IMR-90 (cell line): ENCODE results near the gene URM1. TPM values are rescaled to one million over a fixed set of nuclear protein-coding genes. Genes with fewer than 3 reads are reported as not detected.

Source experiments
- ATAC-seq: fragments of 200-7000 bp; cut with Tn5 transposase; 2 replicates; pipeline ENCODE4 v1.9.1; 2020; ENCODE audit warnings: low read depth, mild to moderate bottlenecking, moderate library complexity
- BruUV-seq: library from RNA; stranded (reverse); fragments of 400-500 nt; replicated peaks from 2 replicates; lab custom pipeline; 2021; lab: Mats Ljungman, UMichigan
- CTCF ChIA-PET: fragments of 300-600 bp; formaldehyde crosslinking; extraction: SDS; loops from one replicate; lab custom pipeline; 2021; ENCODE audit warnings: antibody characterized with exemption; lab: Yijun Ruan, JAX
- POLR2A ChIA-PET: fragments of 300-600 bp; sonication (Branson Sonifier 250); formaldehyde crosslinking; loops from one replicate; lab custom pipeline; 2022; ENCODE audit warnings: antibody characterized with exemption; ENCODE audit not compliant: unreplicated experiment; lab: Charles Lee
- DNase-seq: peaks from one replicate; pipeline ENCODE4 v3.0.0; 2013
- H2AFZ ChIP-seq: replicated peaks from 2 replicates; pipeline ENCODE3; 2013; ENCODE audit warnings: low read length, mild to moderate bottlenecking; ENCODE audit not compliant: poor library complexity
- H2AK5ac ChIP-seq: 2 replicates; pipeline ENCODE4 v1.6.1; 2013; ENCODE audit warnings: low read depth, low read length, inconsistent platforms
- H2AK9ac ChIP-seq: replicated peaks from 2 replicates; pipeline ENCODE3; 2013; ENCODE audit warnings: mild to moderate bottlenecking, low read depth, low read length, moderate library complexity; ENCODE audit not compliant: poor library complexity
- H2BK120ac ChIP-seq: 2 replicates; pipeline ENCODE4 v1.6.1; 2013; ENCODE audit warnings: low read depth, low read length, inconsistent platforms
- H2BK15ac ChIP-seq: 3 replicates; pipeline ENCODE4 v1.6.1; 2013; ENCODE audit warnings: low read depth, low read length, inconsistent platforms
- H2BK20ac ChIP-seq: 2 replicates; pipeline ENCODE4 v1.6.1; 2013; ENCODE audit warnings: low read depth, mild to moderate bottlenecking, inconsistent platforms, low read length, moderate library complexity
- H2BK5ac ChIP-seq: 2 replicates; pipeline ENCODE4 v1.6.1; 2013; ENCODE audit warnings: mild to moderate bottlenecking, low read depth, low read length, inconsistent platforms; ENCODE audit not compliant: poor library complexity, severe bottlenecking
- H3K14ac ChIP-seq: replicated peaks from 2 replicates; pipeline ENCODE4 v1.6.1; 2013; ENCODE audit warnings: low read depth, low read length, inconsistent platforms
- H3K18ac ChIP-seq: 2 replicates; pipeline ENCODE4 v1.6.1; 2013; ENCODE audit warnings: low read depth, low read length, control low read depth
- H3K23ac ChIP-seq: 2 replicates; pipeline ENCODE4 v1.6.1; 2013; ENCODE audit warnings: low read depth, low read length, inconsistent platforms
- H3K27ac ChIP-seq: 2 replicates; pipeline ENCODE4 v1.5.1; 2013; ENCODE audit warnings: mild to moderate bottlenecking, control low read depth, low read length; ENCODE audit not compliant: insufficient read depth
- H3K27me3 ChIP-seq: 2 replicates; pipeline ENCODE4 v1.6.1; 2013; ENCODE audit warnings: low read length; ENCODE audit not compliant: control insufficient read depth, insufficient read depth
- H3K36me3 ChIP-seq: 2 replicates; pipeline ENCODE4 v1.6.1; 2013; ENCODE audit warnings: low read length, mixed read lengths; ENCODE audit not compliant: control insufficient read depth, insufficient read depth
- H3K4ac ChIP-seq: 2 replicates; pipeline ENCODE4 v1.6.1; 2013; ENCODE audit warnings: low read depth, low read length, inconsistent platforms
- H3K4me1 ChIP-seq: 2 replicates; pipeline ENCODE4 v1.6.1; 2013; ENCODE audit warnings: low read length, mixed read lengths; ENCODE audit not compliant: control insufficient read depth, insufficient read depth
- H3K4me2 ChIP-seq: 2 replicates; pipeline ENCODE4 v1.6.1; 2013; ENCODE audit warnings: low read depth, mild to moderate bottlenecking, control low read depth, low read length, moderate library complexity
- H3K4me3 ChIP-seq: 2 replicates; pipeline ENCODE4 v1.5.1; 2013; ENCODE audit warnings: low read depth, mild to moderate bottlenecking, control low read depth, low read length, moderate library complexity; ENCODE audit not compliant: insufficient read depth
- H3K56ac ChIP-seq: 2 replicates; pipeline ENCODE4 v1.6.1; 2013; ENCODE audit warnings: low read length, inconsistent platforms; ENCODE audit not compliant: insufficient read depth; ENCODE audit errors: extremely low read depth
- H3K79me1 ChIP-seq, 2 experiments: 2 replicates each; pipeline ENCODE4 v1.6.1; 2013; ENCODE audit warnings: low read length in 2 of 2, inconsistent platforms in 1 of 2, low read depth in 1 of 2
- H3K9ac ChIP-seq: 2 replicates; pipeline ENCODE4 v1.6.1; 2013; ENCODE audit warnings: low read depth, low read length, control low read depth
- H3K9me1 ChIP-seq: 2 replicates; pipeline ENCODE4 v1.6.1; 2013; ENCODE audit warnings: low read length, inconsistent platforms; ENCODE audit not compliant: insufficient read depth
- H3K9me3 ChIP-seq: 2 replicates; pipeline ENCODE4 v1.6.1; 2013; ENCODE audit warnings: low read length; ENCODE audit not compliant: control insufficient read depth, insufficient read depth
- H4K20me1 ChIP-seq: 2 replicates; pipeline ENCODE4 v1.6.1; 2013; ENCODE audit warnings: low read length, inconsistent platforms; ENCODE audit not compliant: insufficient read depth
- H4K5ac ChIP-seq: 2 replicates; pipeline ENCODE4 v1.6.1; 2013; ENCODE audit warnings: mild to moderate bottlenecking, low read depth, low read length, control low read depth
- H4K8ac ChIP-seq, 2 experiments: 2 replicates each; pipeline ENCODE4 v1.6.1; 2013; ENCODE audit warnings: low read depth in 2 of 2, low read length in 2 of 2, control low read depth in 1 of 2, inconsistent platforms in 1 of 2
- H4K91ac ChIP-seq: 2 replicates; pipeline ENCODE4 v1.6.1; 2013; ENCODE audit warnings: low read depth, low read length, inconsistent platforms; ENCODE audit not compliant: insufficient read depth
- MAZ ChIP-seq: IDR thresholded peaks from 2 replicates; pipeline ENCODE4 v1.6.1; 2012; ENCODE audit warnings: low read depth, mild to moderate bottlenecking, low read length, improper control_type of control experiment, moderate library complexity, borderline replicate concordance
- NFE2L2 ChIP-seq: fragments of 150-350 bp; IDR thresholded peaks from 2 replicates; pipeline ENCODE4 v1.6.1; 2016; ENCODE audit warnings: low read depth, mild to moderate bottlenecking, low read length
- POLR2A ChIP-seq: IDR thresholded peaks from 2 replicates; pipeline ENCODE4 v1.6.1; 2012; ENCODE audit warnings: mild to moderate bottlenecking, low read depth, low read length
- RCOR1 ChIP-seq: IDR thresholded peaks from 2 replicates; pipeline ENCODE4 v1.6.1; 2012; ENCODE audit warnings: mild to moderate bottlenecking, low read length, improper control_type of control experiment; ENCODE audit not compliant: insufficient replicate concordance
- WGBS, 2 experiments: methylation state at CpG; one replicate each; pipeline versions ENCODE4 v1.1.5 to v1.1.7; 2013; ENCODE audit warnings: missing lambda C conversion rate in 2 of 2; ENCODE audit not compliant: insufficient read length in 1 of 2; ENCODE audit errors: extremely low coverage in 2 of 2; 5-methylcytosine and 5-hydroxymethylcytosine counted together
- dilution Hi-C: fragments of 300-500 bp; cut with HindIII; formaldehyde crosslinking; loops from one replicate; pipeline ENCODE4 v1.14.3; 2018; ENCODE audit warnings: low sequenced_read_pairs; ENCODE audit not compliant: unreplicated experiment
- in situ Hi-C: fragments of 300-500 bp; cut with MboI; formaldehyde crosslinking; loops from 3 replicates; pipeline ENCODE4 v1.14.3; 2019; ENCODE audit warnings: low sequenced_read_pairs, inconsistent platforms, mixed read lengths
- intact Hi-C: fragments of 100-400 bp; cut with micrococcal nuclease; formaldehyde crosslinking; loops from 2 replicates; pipeline ENCODE4 v1.10.0; 2022
- microRNA-seq, 2 experiments: library from miRNA; stranded (forward) in 1 of 2; unstranded in 1 of 2; fragments of 10-50 nt in 1 of 2; fragments of <30 nt in 1 of 2; gene quantifications in 1 of 2; microRNA quantifications in 1 of 2; one replicate each; pipeline versions ENCODE3 to v1.1.0; 2013 to 2020; ENCODE audit not compliant: insufficient read depth in 1 of 2, insufficient read length in 1 of 2, unreplicated experiment in 1 of 2
- polyA plus RNA-seq, 3 experiments: library from polyadenylated mRNA; depleted of rRNA; stranded (reverse); fragments of >200 nt; gene quantifications; 2 replicates each; pipeline ENCODE4 v1.2.3, GENCODE V29; 2012; ENCODE audit warnings: low replicate concordance in 1 of 3
- total RNA-seq: library from RNA; depleted of rRNA; stranded (reverse); fragments of >200 nt; gene quantifications from 2 replicates; pipeline ENCODE4 v1.2.3, GENCODE V29; 2012; rRNA removed
- TF ChIP-seq, protein P1 (sequence below): fragments of 150-350 bp; IDR thresholded peaks from 2 replicates; pipeline ENCODE4 v1.6.1; 2016; ENCODE audit warnings: low read depth, mild to moderate bottlenecking, low read length, moderate library complexity, borderline replicate concordance

Gene URM1
- total and polyA plus RNA-seq, 2 of the 4 experiments (the other 2 are of a cell fraction), result 33.2 to 66.9 TPM

DNA sequence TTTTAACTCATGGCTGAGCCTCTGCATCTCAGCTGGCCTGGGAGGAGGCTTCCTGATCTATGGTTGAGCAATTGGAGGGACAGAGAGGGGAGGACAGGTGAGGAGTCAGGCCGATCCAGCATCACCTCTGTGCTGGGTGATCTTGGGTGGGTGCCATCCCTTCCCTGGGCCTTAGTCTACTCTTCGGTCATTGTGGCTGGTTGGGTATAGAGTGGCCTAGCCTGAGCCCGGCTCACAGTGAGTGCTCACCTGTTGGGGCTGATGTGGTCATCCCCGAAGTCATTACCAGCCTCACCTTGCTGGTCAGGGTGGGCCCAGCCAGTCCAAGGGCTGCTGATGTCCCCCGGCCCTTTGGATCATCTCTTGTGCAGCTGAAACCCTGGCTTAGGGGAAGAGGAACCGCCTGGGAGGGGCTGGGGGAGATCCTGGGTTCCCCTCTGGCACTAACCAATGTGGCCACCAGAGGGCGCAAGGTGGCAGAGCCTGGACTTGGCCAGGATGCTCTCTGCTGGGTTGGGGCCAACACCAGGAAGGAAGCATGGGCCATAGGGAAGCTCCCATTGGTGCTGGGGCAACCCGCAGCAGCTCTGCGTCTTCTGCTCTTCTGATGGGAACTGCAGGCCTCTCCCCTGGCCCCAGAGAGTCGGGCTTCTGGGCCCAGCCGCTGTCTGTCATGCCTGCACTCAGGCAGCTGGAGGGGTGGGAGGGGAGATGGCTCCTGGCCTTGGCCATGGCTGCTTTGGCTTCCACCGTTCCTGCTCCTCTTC is 67.4 kb downstream of the URM1 start (continued):
- TF ChIP-seq MAZ, result no peak; the same call in 1 of the 2 replicates
- no peak for TF ChIP-seq NFE2L2

DNA sequence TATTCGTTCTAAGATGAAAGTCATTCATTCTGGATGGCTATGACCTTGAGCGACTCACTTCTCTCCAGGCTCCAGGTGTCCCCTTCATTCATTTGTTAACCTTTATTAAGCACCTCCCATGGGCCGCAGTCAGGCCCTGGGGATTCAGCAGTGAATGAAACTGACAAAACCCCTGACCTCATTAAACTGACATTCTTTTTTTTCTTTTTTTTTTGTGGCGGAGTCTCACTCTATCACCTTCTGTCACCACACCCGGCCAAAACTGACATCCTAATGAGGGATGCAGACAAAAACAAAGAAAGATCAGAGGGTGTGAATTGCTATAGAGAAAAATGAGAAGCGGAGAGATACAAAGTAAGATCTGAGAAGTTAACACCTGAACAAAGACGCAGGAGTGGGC is 68.1 kb downstream of the URM1 start:
- Histone ChIP-seq H3K23ac (no peak overlapping the region), H3K79me1 (no peaks in the 10 kb centered on the region; a peak in 1 of 4 replicates), H3K9me3 (no peaks in the 10 kb centered on the region), H3K56ac (no peak overlapping the region), H4K8ac (no peak overlapping the region), H3K4ac (no peak overlapping the region), H3K27ac (no peak overlapping the region), H3K18ac (no peak overlapping the region), H3K36me3 (peaks cover 8% of the 10 kb centered on the region; the same call in 1 of the 2 replicates), H4K91ac (no peak overlapping the region), H2AK5ac (0 out of 2 replicates have a peak overlapping the region, but pooled peaks have one; percentile 9), H3K4me1 (no peaks in the 10 kb centered on the region), H2BK5ac (no peak overlapping the region), H3K9ac (no peak overlapping the region), H2AFZ (no peak overlapping the region), H4K20me1 (no peaks in the 10 kb centered on the region), H2BK120ac (no peak overlapping the region), H2BK20ac (no peak overlapping the region), H2AK9ac (no peak overlapping the region), H3K9me1 (peaks cover 5% of the 10 kb centered on the region; the same call in 1 of the 2 replicates), H3K4me3 (no peak overlapping the region), H4K5ac (no peak overlapping the region), H3K4me2 (no peak overlapping the region), H3K27me3 (no peaks in the 10 kb centered on the region), H3K14ac (no peak overlapping the region), H2BK15ac (no peak overlapping the region)
- ChIA-PET CTCF (interaction anchor here (0.7 to 2.7 kb wide), 5 partner anchors 8 to 77 kb away, joined by 3 to 16 read pairs (median 4); partner anchors contain the start of genes CERCAM and URM1), POLR2A (no interaction called here)
- no TSS peak for BruUV-seq
- TF ChIP-seq POLR2A (no peak), RCOR1 (no peak)
- TF ChIP-seq, protein P1, sequence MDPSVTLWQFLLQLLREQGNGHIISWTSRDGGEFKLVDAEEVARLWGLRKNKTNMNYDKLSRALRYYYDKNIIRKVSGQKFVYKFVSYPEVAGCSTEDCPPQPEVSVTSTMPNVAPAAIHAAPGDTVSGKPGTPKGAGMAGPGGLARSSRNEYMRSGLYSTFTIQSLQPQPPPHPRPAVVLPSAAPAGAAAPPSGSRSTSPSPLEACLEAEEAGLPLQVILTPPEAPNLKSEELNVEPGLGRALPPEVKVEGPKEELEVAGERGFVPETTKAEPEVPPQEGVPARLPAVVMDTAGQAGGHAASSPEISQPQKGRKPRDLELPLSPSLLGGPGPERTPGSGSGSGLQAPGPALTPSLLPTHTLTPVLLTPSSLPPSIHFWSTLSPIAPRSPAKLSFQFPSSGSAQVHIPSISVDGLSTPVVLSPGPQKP, result no peak
- in situ Hi-C loops, result no loop called here
- intact Hi-C loops, result no loop called here
- no peak for DNase-seq
- dilution Hi-C loops, result no loop called here
- WGBS, 2 experiments, result 80% methylated on average over 1 of the region's 7 CpGs; no CpG with 5 or more reads in 1 of the 2 experiments
- ATAC-seq, result no peak

Small RNAs within 50 kb of the gene (microRNA-seq; reads per million reads assigned to microRNA genes)
- not detected for gene MIR219B (ENCODE audit: unreplicated experiment)

Other genes starting within 250 kb of the URM1 start
- 90.3 and 107 TPM in 2 replicates for gene PTGES2, start 243.6 kb upstream of the URM1 start, total RNA-seq
- 99.2 and 100 TPM in 2 replicates for gene PTGES2, start 243.6 kb upstream of the URM1 start, polyA plus RNA-seq (2012; rRNA removed)
- not detected in 2 replicates for gene LCN2, start 221.9 kb upstream of the URM1 start, total RNA-seq
- gene LCN2, start 221.9 kb upstream of the URM1 start, polyA plus RNA-seq (2012; rRNA removed), result not detected in 2 replicates
- gene BBLN, start 211.1 kb upstream of the URM1 start, total RNA-seq, result 25.1 and 27.5 TPM in 2 replicates
- 103 and 146 TPM in 2 replicates for gene BBLN, start 211.1 kb upstream of the URM1 start, polyA plus RNA-seq (2012; rRNA removed)
- 13.8 and 20.6 TPM in 2 replicates for gene CIZ1, start 179.8 kb upstream of the URM1 start, total RNA-seq
- gene CIZ1, start 179.8 kb upstream of the URM1 start, polyA plus RNA-seq (2012; rRNA removed), result 51.9 and 54.4 TPM in 2 replicates
- gene DNM1, start 168.0 kb upstream of the URM1 start, total RNA-seq, result 11.4 and 13.6 TPM in 2 replicates
- gene DNM1, start 168.0 kb upstream of the URM1 start, polyA plus RNA-seq (2012; rRNA removed), result 17.7 and 19.3 TPM in 2 replicates
- 118 TPM in 2 replicates for gene GOLGA2, start 95.4 kb upstream of the URM1 start, total RNA-seq
- 124 and 146 TPM in 2 replicates for gene GOLGA2, start 95.4 kb upstream of the URM1 start, polyA plus RNA-seq (2012; rRNA removed)
- 37.5 and 38.9 TPM in 2 replicates for gene SWI5, start 95.1 kb upstream of the URM1 start, total RNA-seq
- gene SWI5, start 95.1 kb upstream of the URM1 start, polyA plus RNA-seq (2012; rRNA removed), result 93.5 and 99.7 TPM in 2 replicates
- gene TRUB2, start 48.9 kb upstream of the URM1 start, total RNA-seq, result 16.7 and 21.3 TPM in 2 replicates
- 17.4 and 18.0 TPM in 2 replicates for gene TRUB2, start 48.9 kb upstream of the URM1 start, polyA plus RNA-seq (2012; rRNA removed)
- gene COQ4, start 48.5 kb upstream of the URM1 start, total RNA-seq, result 20.0 and 20.1 TPM in 2 replicates
- 40.7 and 41.4 TPM in 2 replicates for gene COQ4, start 48.5 kb upstream of the URM1 start, polyA plus RNA-seq (2012; rRNA removed)
- 9.2 and 9.7 TPM in 2 replicates for gene SLC27A4, start 30.8 kb upstream of the URM1 start, total RNA-seq
- 13.7 and 14.8 TPM in 2 replicates for gene SLC27A4, start 30.8 kb upstream of the URM1 start, polyA plus RNA-seq (2012; rRNA removed)
- gene CERCAM, start 49.5 kb downstream of the URM1 start, total RNA-seq, result 15.1 and 16.1 TPM in 2 replicates
- 118 and 146 TPM in 2 replicates for gene CERCAM, start 49.5 kb downstream of the URM1 start, polyA plus RNA-seq (2012; rRNA removed)
- 46.4 and 59.2 TPM in 2 replicates for gene ODF2, start 84.6 kb downstream of the URM1 start, total RNA-seq
- gene ODF2, start 84.6 kb downstream of the URM1 start, polyA plus RNA-seq (2012; rRNA removed), result 34.9 and 40.2 TPM in 2 replicates
- 35.3 and 39.4 TPM in 2 replicates for gene GLE1, start 133.3 kb downstream of the URM1 start, total RNA-seq
- 13.2 and 14.3 TPM in 2 replicates for gene GLE1, start 133.3 kb downstream of the URM1 start, polyA plus RNA-seq (2012; rRNA removed)
- gene SPTAN1, start 181.2 kb downstream of the URM1 start, total RNA-seq, result 327 and 345 TPM in 2 replicates
- gene SPTAN1, start 181.2 kb downstream of the URM1 start, polyA plus RNA-seq (2012; rRNA removed), result 275 and 316 TPM in 2 replicates